Retinal pigment epithelial cell (primary cell): Measurements from ENCODE around the gene TLK2.

Source experiments
- DNase-seq: peaks from one replicate; pipeline ENCODE4 v3.0.0-alpha.2; 2010; ENCODE audit warnings: low read depth
- H3K4me3 ChIP-seq: 2 replicates; pipeline ENCODE4 v1.5.1; 2011; ENCODE audit warnings: mild to moderate bottlenecking, low read length, control low read depth, moderate library complexity
- CTCF ChIP-seq: conservative IDR thresholded peaks from 2 replicates; pipeline ENCODE4 v1.5.1; 2011; ENCODE audit warnings: low read depth, low read length, control low read depth, inconsistent platforms

TLK2 gene

GRCh38 chr17:62626719-62627218 is 148.1 kb downstream of the TLK2 start:
- DNase-seq = no peak
- TF ChIP-seq CTCF = no peak
- peak overlapping the region; percentile 48 for H3K4me3 ChIP-seq

DNA sequence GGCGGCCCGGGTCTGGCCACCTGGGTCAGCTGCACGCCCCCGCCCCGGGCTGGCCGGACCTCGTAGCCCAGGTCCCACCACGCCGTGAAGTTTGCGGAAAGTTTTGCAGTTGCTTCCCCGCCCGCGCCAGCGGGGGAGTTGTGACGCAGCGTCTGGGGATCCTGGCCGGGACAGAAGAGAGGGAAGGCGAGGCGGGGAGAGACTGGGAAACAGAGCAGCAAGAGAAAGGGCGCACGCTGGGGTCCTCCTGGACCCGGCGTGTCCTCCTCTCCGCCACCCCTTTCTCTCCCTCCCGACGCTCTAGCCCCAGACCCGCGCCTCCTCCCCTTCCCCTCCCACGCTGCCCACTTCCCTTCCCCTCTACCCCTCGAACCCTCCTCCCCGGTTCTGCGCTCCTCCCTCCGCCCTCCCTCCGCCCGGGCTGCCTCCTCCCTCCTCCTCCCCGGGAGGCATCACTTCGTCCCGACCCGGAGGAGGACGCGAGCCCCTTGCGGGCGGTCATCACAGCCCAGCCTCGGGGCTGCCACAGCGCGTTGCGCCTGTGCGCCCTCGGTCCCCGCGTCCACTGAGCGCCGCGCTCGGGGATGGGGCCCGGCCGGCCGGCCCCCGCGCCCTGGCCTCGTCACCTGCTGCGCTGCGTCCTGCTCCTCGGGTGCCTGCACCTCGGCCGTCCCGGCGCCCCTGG is 148.7 kb downstream of the TLK2 start, which contains the start of gene MRC2:
TSS of gene MRC2 (plus strand) at position 452 of the 685 bp plus-strand sequence. CDS start at position 585, 133 bp downstream.
- peak within 1 kb of the TSS; percentile 48 for H3K4me3 ChIP-seq
- DNase-seq = no peak
- no peak for TF ChIP-seq CTCF

- H3K4me3 ChIP-seq = peak overlapping the region; percentile 48
- no peak for DNase-seq
- no peak for TF ChIP-seq CTCF
Measured at GRCh38 chr17:62627904-62628633, 149.4 kb downstream of the TLK2 start.

GRCh38 chr17:62628831-62629555 is 150.4 kb downstream of the TLK2 start:
- no peak for DNase-seq
- H3K4me3 ChIP-seq = peak overlapping the region; percentile 48

DNA sequence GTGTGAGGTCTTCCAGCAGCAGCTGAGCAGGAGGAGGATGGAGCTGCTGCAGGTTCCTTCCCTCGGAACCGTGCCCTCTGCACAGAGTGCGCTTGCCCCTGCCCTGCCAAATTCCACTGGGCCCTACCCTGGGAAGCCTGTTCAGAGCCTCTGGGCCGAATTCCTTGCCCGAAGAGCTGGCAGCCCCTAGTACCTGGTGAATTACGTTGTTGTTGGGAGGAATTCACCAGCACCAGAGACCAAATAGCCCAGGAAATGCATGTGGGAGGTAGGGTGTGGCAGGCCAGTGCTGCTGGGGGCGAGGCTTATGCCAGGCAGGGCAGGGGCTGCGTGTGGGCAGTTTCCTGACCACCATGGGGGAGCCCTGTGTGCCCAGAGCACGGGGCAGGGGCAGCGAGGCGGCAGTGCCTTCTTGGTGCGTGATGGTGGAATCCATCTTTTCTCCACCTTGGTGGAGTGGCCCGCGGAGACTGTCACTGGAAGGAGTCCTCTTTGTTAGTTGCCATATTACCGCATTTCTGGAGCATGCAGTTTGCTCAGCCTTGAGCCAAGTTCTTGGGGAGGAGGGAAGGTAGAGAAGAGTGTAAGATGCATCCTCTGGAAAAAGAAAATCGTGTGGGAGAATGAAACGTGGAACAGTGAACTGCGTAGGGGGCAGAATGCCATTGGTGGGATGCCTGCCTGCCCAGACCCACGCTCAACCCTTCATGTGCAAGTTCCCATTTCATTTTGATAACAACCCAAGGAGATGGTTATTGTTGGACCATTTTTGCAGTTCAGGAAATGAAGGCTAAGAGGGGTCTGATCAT is 151.1 kb downstream of the TLK2 start:
- DNase-seq = no peak
- no peak overlapping the region for H3K4me3 ChIP-seq
- TF ChIP-seq CTCF = no peak

More at GRCh38 chr17:62628831-62629555, 150.4 kb downstream of the TLK2 start:
- no peak for TF ChIP-seq CTCF

DNA sequence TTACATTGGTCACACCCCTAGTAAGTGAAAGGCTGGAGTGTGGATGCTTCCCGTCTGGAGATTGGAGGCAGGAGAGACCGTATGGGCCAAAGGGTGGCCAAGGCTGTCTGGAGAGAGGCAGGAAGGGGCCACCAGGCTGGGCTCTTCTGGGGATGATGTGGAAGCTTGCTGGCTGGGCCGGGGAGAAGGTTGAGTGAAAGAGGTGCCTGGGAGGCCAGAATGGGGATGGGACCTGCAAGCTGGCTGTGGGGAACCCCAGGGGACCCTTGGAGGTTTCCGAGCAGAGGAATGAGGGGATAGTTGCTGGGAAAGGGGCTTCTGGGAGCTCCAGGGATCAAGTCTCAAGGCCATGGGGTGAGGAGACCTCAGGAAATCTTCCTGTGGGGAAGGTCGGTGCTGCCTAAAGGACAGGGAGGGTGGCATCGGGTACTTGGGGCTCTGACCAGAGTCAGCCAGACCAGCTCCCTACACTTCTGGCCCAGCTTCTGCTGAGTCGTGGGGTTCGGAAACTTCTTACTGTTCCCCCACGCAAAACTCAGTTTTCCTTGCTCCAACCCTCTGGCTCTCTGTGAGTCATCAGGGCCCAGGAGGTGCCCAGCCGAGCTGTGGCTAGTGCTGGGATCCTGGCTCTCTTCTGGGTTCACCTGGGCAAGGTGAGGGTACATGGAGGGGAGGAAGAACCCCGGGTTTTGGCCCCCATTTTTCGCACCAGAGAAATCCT is 151.9 kb downstream of the TLK2 start:
- no peak for DNase-seq
- no peak for TF ChIP-seq CTCF
- H3K4me3 ChIP-seq = no peak overlapping the region
